ENCODE data around the gene AK4.

AK4 gene

DNA sequence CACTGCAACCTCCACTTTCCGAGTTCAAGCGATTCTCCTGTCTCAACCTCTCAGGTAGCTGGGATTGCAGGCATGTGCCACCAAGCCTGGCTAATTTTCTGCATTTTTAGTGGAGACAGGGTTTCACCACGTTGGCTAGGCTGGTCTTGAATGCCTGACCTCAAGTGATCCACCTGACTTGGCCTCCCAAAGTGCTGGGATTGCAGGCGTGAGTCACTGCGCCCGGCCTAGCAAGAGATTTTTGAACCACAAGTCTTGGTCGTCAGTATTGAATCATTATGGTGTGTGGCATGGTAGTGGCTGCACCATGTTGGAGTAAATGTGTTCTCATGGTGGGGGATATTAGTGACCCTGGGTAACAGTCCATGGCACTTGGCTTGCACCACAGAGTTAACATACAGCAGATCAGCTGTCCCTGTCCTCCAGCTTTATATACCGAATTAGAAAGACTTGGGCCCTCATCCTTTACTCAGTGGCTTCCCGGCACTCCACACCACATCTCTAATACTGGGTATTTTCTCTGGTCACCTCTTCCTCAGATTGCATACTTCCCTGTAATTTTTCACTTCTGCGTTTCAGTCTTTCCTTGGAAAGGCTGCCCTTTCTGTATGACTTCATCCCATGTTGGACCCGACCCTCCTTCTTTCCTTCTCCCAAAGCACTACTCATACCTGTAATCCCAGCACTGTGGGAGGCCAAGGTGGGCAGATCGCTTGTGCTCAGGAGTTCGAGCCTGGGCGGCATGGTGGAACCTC lies 25.1 kb downstream of the AK4 start:
- Histone ChIP-seq H3F3A (ENCODE audit: control insufficient read depth, insufficient read depth) (no peaks in the 10 kb centered on the region), H4K20me1 (ENCODE audit: control insufficient read depth, insufficient read depth, low read depth, low read length) (no peaks in the 10 kb centered on the region)

DNA sequence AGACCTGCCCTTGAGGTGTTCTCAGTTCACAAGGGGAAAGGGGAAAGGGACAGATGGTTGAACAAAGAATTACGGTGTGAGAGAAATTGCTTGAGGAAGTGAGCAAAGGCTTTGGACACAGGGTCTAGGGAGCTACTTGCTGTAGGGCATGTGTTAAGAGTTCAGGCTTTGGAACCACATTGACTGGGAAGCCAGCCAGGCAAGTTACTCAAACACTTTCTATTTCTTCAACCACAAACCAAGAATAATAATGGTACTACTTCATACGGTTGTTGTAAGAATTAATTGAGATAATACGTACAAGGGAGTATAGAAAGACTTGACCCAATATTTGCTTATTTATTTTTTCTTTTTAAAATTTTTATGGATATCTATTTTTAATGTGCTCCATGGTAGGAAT lies 26.6 kb downstream of the AK4 start:
- Histone ChIP-seq H3K4me1 (ENCODE audit: control insufficient read depth, low read length) (no peaks in the 10 kb centered on the region), H3K9me2 (replicated peaks; ENCODE audit: control insufficient read depth, low read length) (no peaks in the 10 kb centered on the region), H3K36me3 (ENCODE audit: control insufficient read depth, low read length) (no peaks in the 10 kb centered on the region), H3K9me3 (ENCODE audit: control insufficient read depth, insufficient read depth, low read length) (no peaks in the 10 kb centered on the region), H3K27me3 (ENCODE audit: control insufficient read depth, low read length) (no peaks in the 10 kb centered on the region), H3F3A (ENCODE audit: control insufficient read depth, insufficient read depth) (no peaks in the 10 kb centered on the region), H3K4me3 (ENCODE audit: low read length) (no peak overlapping the region), H3K4me2 (ENCODE audit: low read length) (no peak overlapping the region), H4K20me1 (ENCODE audit: control insufficient read depth, insufficient read depth, low read depth, low read length) (no peaks in the 10 kb centered on the region), H3K79me2 (ENCODE audit: control insufficient read depth, low read length) (peaks cover 9% of the 10 kb centered on the region; the same call in 1 of the 2 replicates), H3K27ac (ENCODE audit: low read depth, low read length) (no peak overlapping the region)
- TF ChIP-seq, protein P1, sequence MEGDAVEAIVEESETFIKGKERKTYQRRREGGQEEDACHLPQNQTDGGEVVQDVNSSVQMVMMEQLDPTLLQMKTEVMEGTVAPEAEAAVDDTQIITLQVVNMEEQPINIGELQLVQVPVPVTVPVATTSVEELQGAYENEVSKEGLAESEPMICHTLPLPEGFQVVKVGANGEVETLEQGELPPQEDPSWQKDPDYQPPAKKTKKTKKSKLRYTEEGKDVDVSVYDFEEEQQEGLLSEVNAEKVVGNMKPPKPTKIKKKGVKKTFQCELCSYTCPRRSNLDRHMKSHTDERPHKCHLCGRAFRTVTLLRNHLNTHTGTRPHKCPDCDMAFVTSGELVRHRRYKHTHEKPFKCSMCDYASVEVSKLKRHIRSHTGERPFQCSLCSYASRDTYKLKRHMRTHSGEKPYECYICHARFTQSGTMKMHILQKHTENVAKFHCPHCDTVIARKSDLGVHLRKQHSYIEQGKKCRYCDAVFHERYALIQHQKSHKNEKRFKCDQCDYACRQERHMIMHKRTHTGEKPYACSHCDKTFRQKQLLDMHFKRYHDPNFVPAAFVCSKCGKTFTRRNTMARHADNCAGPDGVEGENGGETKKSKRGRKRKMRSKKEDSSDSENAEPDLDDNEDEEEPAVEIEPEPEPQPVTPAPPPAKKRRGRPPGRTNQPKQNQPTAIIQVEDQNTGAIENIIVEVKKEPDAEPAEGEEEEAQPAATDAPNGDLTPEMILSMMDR (IDR thresholded peaks at IDR 0.05; ENCODE audit: low read depth, low read length, poor library complexity, severe bottlenecking): no peak
- TF ChIP-seq EZH2phosphoT487 (IDR thresholded peaks at IDR 0.05; ENCODE audit: borderline replicate concordance, low read length): no peak

More for the DNA sequence above, 25.1 kb downstream of the AK4 start:
- H3K27ac ChIP-seq (ENCODE audit: low read depth, low read length): no peak overlapping the region
- peaks cover 9% of the 10 kb centered on the region; the same call in 1 of the 2 replicates for H3K79me2 ChIP-seq (ENCODE audit: control insufficient read depth, low read length)
- no peak overlapping the region for H3K4me3 ChIP-seq (ENCODE audit: low read length)
- no peaks in the 10 kb centered on the region for H3K27me3 ChIP-seq (ENCODE audit: control insufficient read depth, low read length)
- H3K4me1 ChIP-seq (ENCODE audit: control insufficient read depth, low read length): no peaks in the 10 kb centered on the region
- no peaks in the 10 kb centered on the region for H3K36me3 ChIP-seq (ENCODE audit: control insufficient read depth, low read length)
- TF ChIP-seq EZH2phosphoT487 (IDR thresholded peaks at IDR 0.05; ENCODE audit: borderline replicate concordance, low read length): no peak
- TF ChIP-seq, protein P1 (IDR thresholded peaks at IDR 0.05; ENCODE audit: low read depth, low read length, poor library complexity, severe bottlenecking): no peak
- H3K9me2 ChIP-seq (replicated peaks; ENCODE audit: control insufficient read depth, low read length): no peaks in the 10 kb centered on the region
- no peak overlapping the region for H3K4me2 ChIP-seq (ENCODE audit: low read length)
- no peaks in the 10 kb centered on the region for H3K9me3 ChIP-seq (ENCODE audit: control insufficient read depth, insufficient read depth, low read length)

DNA sequence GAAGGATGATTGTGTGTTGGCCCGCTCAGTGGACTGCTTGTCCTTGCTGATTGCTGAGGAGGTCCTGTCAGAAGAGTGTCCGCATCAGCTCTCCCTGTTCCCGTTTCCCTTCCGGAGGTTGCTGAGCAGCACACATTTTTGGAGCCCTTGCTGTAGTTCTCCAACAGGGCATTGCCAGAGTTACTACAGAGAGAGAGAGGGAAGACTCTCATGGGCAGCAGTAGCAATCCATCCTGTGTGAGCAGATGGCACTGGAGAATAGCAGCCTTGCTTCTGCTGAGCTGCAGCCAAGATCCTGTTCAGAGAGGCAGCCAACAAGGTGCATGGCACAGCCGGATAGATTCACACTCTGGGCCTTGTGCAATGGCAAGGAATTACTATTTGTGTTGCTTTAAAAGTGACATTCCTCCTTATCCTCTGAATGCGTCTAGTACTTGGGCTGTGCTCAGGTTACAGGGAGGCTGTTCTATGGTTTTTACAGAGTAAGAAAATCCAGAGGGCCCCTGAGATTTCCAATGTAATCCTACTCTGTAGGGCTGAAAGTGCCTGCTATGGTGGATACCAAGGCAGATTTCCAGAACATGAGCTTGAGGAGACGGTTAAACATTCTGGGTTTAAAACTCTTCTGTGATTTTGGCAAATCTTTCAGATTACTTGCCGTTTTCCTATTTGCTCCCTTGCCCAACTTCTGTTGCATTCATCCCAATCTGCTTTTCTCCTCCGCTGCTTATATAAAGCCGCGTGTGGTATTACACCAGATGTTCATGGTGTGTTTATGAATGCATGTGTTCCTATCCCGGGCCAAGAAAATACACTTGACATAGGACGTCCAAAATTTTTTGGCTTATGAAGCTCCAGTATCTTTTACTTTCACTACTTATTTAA lies 27.4 kb downstream of the AK4 start:
- Histone ChIP-seq H3K27ac (ENCODE audit: low read depth, low read length) (no peak overlapping the region), H3K27me3 (ENCODE audit: control insufficient read depth, low read length) (no peaks in the 10 kb centered on the region), H3K4me2 (ENCODE audit: low read length) (no peak overlapping the region), H3F3A (ENCODE audit: control insufficient read depth, insufficient read depth) (no peaks in the 10 kb centered on the region), H3K9me2 (replicated peaks; ENCODE audit: control insufficient read depth, low read length) (no peaks in the 10 kb centered on the region), H3K36me3 (ENCODE audit: control insufficient read depth, low read length) (no peaks in the 10 kb centered on the region), H3K79me2 (ENCODE audit: control insufficient read depth, low read length) (peaks cover 9% of the 10 kb centered on the region; the same call in 1 of the 2 replicates), H4K20me1 (ENCODE audit: control insufficient read depth, insufficient read depth, low read depth, low read length) (no peaks in the 10 kb centered on the region), H3K9me3 (ENCODE audit: control insufficient read depth, insufficient read depth, low read length) (no peaks in the 10 kb centered on the region), H3K4me3 (ENCODE audit: low read length) (no peak overlapping the region), H3K4me1 (ENCODE audit: control insufficient read depth, low read length) (no peaks in the 10 kb centered on the region)
- TF ChIP-seq, protein P1 (IDR thresholded peaks at IDR 0.05; ENCODE audit: low read depth, low read length, poor library complexity, severe bottlenecking): no peak
- TF ChIP-seq EZH2phosphoT487 (IDR thresholded peaks at IDR 0.05; ENCODE audit: borderline replicate concordance, low read length): no peak

Measured in DOHH2 (cell line).